Lung (tissue), 12 donors: ENCODE results near the gene POU2F2. TPM values are rescaled to one million over a fixed set of nuclear protein-coding genes. Genes with fewer than 3 reads are reported as not detected.

Experiments used
- ATAC-seq: fragments of 200-7000 bp; cut with Tn5 transposase; one replicate; pipeline ENCODE4 v1.9.1; 2020; ENCODE audit warnings: moderate number of reproducible peaks; ENCODE audit not compliant: insufficient read depth, low FRiP score
- DNase-seq, 3 donors: peaks; one replicate each; pipeline ENCODE4 v3.0.0-alpha.2; 2013 to 2017
- H3K27ac ChIP-seq, 2 donors: one replicate each; pipeline ENCODE4 v1.5.1; 2013; ENCODE audit warnings: mild to moderate bottlenecking in 2 of 2, moderate library complexity in 2 of 2, control low read depth in 1 of 2, inconsistent platforms in 1 of 2, low read depth in 1 of 2, low read length in 1 of 2
- H3K27me3 ChIP-seq, 3 donors: one replicate each; pipeline ENCODE4 v1.5.1; 2013; ENCODE audit warnings: low read length in 2 of 3; ENCODE audit not compliant: control insufficient read depth in 3 of 3, insufficient read depth in 3 of 3
- H3K36me3 ChIP-seq, 4 donors: one replicate each; pipeline ENCODE4 v1.5.1; 2013; ENCODE audit warnings: low read length in 4 of 4, mild to moderate bottlenecking in 1 of 4, moderate library complexity in 1 of 4; ENCODE audit not compliant: control insufficient read depth in 4 of 4, insufficient read depth in 4 of 4
- H3K4me1 ChIP-seq, 5 donors: one replicate each; pipeline ENCODE4 v1.5.1; 2013; ENCODE audit warnings: low read length in 5 of 5, mild to moderate bottlenecking in 2 of 5, moderate library complexity in 1 of 5; ENCODE audit not compliant: control insufficient read depth in 5 of 5, insufficient read depth in 5 of 5
- H3K4me3 ChIP-seq: one replicate; pipeline ENCODE4 v1.5.1; 2013; ENCODE audit warnings: mild to moderate bottlenecking, control low read depth, moderate library complexity
- H3K9ac ChIP-seq, 2 donors: one replicate each; pipeline ENCODE4 v1.5.1; 2013; ENCODE audit warnings: low read length in 2 of 2, control low read depth in 1 of 2; ENCODE audit not compliant: insufficient read depth in 1 of 2
- H3K9me3 ChIP-seq, 4 donors: one replicate each; pipeline ENCODE4 v1.5.1; 2013; ENCODE audit warnings: low read length in 3 of 4, mild to moderate bottlenecking in 1 of 4, moderate library complexity in 1 of 4; ENCODE audit not compliant: control insufficient read depth in 4 of 4, insufficient read depth in 3 of 4
- WGBS, 2 donors: extraction: QIAGEN DNeasy Blood & Tissue Kit; methylation state at CpG; one replicate each; pipeline ENCODE4 v1.1.7; 2013; 5-methylcytosine and 5-hydroxymethylcytosine counted together
- polyA plus RNA-seq, 2 donors: library from polyadenylated mRNA; stranded (reverse); fragments of 200-250 nt; gene quantifications; one replicate each; pipeline ENCODE4 v1.2.1, GENCODE V29; 2013
- total RNA-seq, 2 donors: library from RNA; depleted of rRNA in 1 of 2; stranded (reverse); fragments of >200 nt in 1 of 2; gene quantifications; one replicate each; pipeline ENCODE4 v1.2.1, GENCODE V29; 2014 to 2021
- TF ChIP-seq, protein P1 (sequence below): IDR thresholded peaks from 2 replicates; pipeline ENCODE4 v1.5.1; 2012; ENCODE audit warnings: mild to moderate bottlenecking; ENCODE audit errors: control extremely low read depth, extremely low read depth
- donor health status: control.
- donor health status: control.
- donor health status: Bipolar disorder and iron deficiency.
- donor health status: healthy.
- donor health status: DM: yes; HTN: yes; CAD: no.

POU2F2 gene
- total and polyA plus RNA-seq, 4 donors, result 1.9 to 11.9 (median 5.4) TPM

GRCh38 chr19:42131149-42132029 is 857 bp downstream of the POU2F2 start:
- H3K4me1 ChIP-seq, result peaks cover 0 to 6% (median 0%) of the 10 kb centered on the region in 5 donors
- TF ChIP-seq, protein P1, sequence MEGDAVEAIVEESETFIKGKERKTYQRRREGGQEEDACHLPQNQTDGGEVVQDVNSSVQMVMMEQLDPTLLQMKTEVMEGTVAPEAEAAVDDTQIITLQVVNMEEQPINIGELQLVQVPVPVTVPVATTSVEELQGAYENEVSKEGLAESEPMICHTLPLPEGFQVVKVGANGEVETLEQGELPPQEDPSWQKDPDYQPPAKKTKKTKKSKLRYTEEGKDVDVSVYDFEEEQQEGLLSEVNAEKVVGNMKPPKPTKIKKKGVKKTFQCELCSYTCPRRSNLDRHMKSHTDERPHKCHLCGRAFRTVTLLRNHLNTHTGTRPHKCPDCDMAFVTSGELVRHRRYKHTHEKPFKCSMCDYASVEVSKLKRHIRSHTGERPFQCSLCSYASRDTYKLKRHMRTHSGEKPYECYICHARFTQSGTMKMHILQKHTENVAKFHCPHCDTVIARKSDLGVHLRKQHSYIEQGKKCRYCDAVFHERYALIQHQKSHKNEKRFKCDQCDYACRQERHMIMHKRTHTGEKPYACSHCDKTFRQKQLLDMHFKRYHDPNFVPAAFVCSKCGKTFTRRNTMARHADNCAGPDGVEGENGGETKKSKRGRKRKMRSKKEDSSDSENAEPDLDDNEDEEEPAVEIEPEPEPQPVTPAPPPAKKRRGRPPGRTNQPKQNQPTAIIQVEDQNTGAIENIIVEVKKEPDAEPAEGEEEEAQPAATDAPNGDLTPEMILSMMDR, result no peak
- H3K27me3 ChIP-seq, result peaks cover 5 to 45% (median 33%) of the 10 kb centered on the region in 3 donors
- H3K9ac ChIP-seq, result no peak overlapping the region
- H3K36me3 ChIP-seq, result no peaks in the 10 kb centered on the region
- no peak for DNase-seq
- H3K27ac ChIP-seq, result no peak overlapping the region
- peaks cover 0 to 3% (median 0%) of the 10 kb centered on the region in 4 donors for H3K9me3 ChIP-seq
- ATAC-seq, result no peak
- 56 to 72% methylated on average over 6 of the region's 6 CpGs for WGBS, 2 donors
- H3K4me3 ChIP-seq, result no peak overlapping the region

DNA sequence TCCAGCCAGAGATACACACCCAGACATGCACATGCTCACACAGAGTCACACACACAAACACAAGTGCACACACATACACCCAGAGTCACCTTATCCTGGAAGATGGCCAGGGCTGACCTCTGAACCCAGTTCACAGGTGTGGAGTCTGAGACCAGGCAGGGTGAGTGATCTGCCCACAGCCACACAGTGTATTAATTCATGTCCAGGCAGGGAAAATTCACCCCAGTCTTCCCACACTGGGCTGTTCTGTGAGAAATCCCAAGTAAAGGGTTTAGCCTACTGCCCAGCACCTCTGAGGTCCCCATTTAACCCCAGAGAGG is 2.0 kb downstream of the POU2F2 start:
- ATAC-seq (no peak), DNase-seq (no peak)
- peaks cover 5 to 47% (median 33%) of the 10 kb centered on the region in 3 donors for H3K27me3 ChIP-seq
- peaks cover 0 to 3% (median 0%) of the 10 kb centered on the region in 4 donors for H3K9me3 ChIP-seq
- peaks cover 0 to 6% (median 0%) of the 10 kb centered on the region in 5 donors for H3K4me1 ChIP-seq
- no peak overlapping the region for H3K9ac ChIP-seq
- H3K4me3 ChIP-seq, result no peak overlapping the region
- no peak overlapping the region for H3K27ac ChIP-seq
- TF ChIP-seq, protein P1, result no peak
- H3K36me3 ChIP-seq, result no peaks in the 10 kb centered on the region

GRCh38 chr19:42129399-42130253 is 2.6 kb downstream of the POU2F2 start:
- Histone ChIP-seq H3K4me3 (no peak overlapping the region), H3K9me3 (peaks cover 0 to 3% (median 0%) of the 10 kb centered on the region in 4 donors), H3K27ac (no peak overlapping the region), H3K9ac (no peak overlapping the region), H3K36me3 (no peaks in the 10 kb centered on the region), H3K4me1 (peaks cover 0 to 6% (median 0%) of the 10 kb centered on the region in 5 donors), H3K27me3 (peaks cover 2 to 43% (median 33%) of the 10 kb centered on the region in 3 donors)
- WGBS, 2 donors, result 49% methylated on average over 20 of the region's 20 CpGs
- TF ChIP-seq, protein P1, result no peak
- DNase-seq (no peak), ATAC-seq (no peak)
